HG03139 (cell line): ENCODE results near the gene CRYBA2.

ENCODE experiments used
- ATAC-seq: cut with Tn5 transposase; IDR thresholded peaks from one replicate; pipeline ENCODE4 v1.9.1; 2021; ENCODE audit not compliant: unreplicated experiment

The CRYBA2 gene

DNA sequence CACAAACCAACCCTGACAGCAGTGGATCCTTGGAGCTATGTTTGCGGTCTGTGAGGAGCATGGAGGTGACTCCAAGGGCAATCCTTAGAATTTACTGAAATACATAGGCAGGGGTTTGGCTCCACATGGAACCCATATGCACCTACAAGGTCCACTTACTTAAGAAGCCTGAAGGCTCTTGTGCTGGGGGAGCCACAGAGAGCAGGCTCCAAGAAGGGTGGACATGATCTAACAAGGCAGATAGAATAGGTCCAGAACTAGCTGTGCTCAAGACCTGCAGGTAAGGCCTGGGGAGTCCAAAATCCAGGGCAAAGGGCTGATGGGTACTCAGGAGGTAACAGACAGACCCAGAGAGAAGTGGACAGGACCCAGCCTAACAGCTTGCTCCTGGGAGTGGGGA lies 34.9 kb downstream of the CRYBA2 start:
- ATAC-seq: no peak

DNA sequence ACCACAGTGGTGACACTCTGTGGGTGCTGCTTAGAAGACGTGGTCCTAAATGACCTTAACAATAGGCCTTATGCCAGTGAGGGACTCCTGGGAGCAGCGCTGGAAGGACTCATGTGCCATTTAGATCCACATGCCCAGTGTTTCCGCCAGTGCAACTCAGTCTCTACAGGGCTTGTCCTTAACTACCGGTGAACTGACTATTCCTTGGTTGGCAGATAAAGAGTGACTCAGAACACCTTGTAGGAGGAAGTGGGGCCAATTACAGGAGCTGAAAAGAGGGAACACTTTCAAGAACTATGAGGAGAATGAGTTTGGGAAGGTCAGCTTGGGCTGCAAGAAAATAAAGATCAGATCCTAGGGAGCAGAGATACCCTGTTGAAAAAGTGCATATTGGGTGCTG lies 35.6 kb downstream of the CRYBA2 start:
- ATAC-seq: no peak

DNA sequence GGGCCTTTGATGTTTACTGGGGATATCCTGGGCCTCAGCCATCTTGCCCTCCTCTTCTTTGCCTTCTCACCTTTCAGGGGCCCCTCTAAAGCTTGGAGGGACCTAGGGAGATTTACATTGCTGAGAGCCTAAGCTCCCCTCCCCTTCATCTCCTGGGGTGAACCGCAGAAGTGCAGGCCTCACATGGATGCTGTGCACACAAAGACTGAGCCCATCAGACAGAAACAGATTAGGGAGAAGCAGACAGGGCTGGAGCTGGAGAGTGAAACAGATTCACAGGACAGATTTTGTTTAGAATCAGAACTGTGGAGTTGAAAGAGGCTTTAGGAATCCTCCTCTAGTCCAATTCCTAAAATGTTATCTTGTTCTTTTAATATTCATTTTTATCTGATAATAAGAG lies 37.2 kb downstream of the CRYBA2 start:
- ATAC-seq: no peak

DNA sequence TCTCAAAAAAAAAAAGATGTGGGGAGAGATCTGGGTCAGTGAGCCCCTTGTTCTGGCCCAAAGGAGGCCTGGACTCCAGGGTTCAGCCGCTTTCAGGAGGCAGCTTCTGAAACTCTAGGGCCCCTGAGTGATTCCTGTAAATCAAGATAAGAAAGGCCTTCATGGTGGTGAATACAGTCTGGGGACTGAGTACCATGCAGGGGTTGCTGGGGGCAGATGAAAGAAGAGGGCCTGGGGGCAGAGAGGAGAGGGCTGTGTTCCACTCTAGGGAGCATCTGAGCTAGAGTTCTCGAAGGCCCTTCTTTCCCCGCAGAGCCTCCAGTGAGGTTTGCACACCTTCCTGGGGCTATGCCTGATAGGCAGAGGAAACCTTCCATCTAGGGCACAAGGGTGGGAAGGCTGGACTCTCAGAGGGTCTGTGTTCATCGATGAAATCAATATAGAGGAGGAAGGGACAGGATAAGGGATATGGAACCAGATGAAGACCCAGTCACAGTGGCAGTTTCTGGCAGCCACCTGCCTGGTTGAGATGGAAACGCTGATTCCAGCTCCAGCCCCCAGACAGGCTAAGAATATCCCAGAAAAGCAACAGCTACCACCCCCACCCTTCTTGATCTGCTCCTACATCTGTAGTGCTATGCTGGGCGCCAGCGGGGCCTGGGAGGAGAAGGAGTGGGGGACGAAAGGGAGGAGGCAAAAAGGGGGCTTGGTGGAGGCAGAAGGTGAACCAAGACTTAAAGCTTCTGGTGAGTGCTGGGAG lies 38.5 kb downstream of the CRYBA2 start:
- no peak for ATAC-seq

DNA sequence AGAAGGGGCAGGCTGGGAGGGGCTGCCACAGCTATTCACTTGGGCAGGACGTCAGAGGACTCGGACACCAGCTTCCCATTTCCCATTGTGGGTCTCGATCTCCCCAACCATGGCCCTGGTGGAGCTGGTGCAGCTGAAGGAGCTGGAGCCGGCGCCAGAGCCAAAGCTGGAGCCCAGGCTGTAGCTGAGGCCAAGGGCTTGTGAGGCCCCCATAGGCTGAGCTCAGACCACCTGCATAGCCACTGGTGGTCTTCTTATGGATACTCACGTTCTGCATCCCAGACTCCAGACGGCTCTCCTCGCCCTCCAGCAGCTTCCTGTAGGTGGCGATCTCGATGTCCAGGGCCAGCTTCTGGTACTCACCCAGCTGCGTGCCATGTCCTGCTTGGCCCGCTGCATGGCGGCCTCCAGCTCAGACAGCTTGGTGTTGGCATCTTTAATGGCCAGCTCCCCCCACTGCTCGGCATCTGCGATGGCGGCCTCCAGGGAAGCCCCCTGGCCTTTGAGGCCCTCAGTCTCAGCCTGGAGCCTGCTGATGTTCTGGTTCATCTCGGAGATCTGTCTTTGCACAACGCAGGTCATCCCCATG lies 39.8 kb downstream of the CRYBA2 start:
- ATAC-seq: no peak

DNA sequence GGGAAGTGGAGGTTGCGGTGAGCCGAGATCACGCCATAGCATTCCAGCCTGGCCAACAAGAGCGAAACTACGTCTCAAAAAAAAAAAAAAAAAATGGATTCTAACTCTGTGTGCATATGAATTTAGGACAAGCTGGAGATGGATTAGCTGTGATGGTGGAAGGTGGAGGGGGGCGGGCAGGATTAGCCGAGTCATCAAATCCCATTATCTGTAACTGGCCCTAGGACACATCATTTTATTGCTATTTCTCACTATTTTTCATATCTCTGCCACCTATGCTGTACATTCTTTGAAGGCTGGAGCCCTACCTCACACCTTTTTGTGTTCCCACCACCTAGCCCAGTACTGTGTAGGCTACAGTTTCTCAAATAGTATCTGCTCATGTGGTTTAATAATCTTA lies 41.1 kb downstream of the CRYBA2 start:
- no peak for ATAC-seq

DNA sequence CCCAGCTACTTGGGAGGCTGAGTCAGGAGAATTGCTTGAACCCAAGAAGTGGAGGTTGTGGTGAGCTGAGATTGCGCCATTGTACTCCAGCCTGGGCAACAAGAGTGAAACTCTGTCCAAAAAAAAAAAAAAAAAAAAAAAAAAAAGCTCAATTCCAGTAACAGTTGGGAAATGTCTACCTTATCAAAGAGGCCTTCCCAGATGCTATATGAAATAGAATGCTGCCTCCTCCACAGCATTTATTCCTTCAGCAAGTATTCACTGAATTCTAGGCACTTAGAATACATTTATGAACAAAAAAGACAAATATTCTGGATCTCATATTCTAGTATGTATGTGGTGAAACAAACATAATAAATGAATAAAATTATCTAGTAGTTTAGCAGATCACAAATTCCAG lies 46.6 kb downstream of the CRYBA2 start:
- ATAC-seq: no peak

DNA sequence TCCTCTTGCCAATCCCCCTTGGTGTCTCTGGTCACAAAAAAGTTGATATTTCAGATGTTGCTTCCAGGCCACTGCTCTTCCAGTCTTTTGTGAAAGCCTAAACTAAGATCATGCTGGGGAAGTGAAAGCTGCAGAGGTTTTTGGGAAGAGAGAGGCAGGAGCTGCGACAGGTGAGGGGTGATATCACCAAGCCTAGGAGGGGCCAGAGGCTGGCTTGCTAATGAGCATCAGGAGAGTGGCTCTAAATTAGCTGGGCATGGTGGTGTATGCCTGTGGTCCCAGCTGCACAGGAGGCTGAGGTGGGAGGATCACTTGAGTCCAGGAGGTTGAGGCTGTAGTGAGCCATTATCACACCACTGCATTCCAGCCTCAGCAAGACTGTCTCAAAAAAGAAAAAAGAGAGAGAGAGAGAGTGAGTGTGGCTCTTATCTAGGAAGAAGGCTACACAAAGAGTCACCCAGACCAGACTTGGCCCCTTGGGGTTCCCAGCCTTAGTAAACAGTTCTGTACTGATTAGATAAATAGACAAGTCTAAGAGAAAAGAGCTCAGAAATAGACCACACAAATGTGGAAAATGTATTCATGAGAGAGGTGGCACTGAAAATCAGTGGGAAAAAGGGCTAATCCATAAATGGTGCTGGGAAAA lies 48.3 kb downstream of the CRYBA2 start:
- ATAC-seq: no peak
